D721Med (cell line): ENCODE measurements around the gene SSH2.

Experiments
- DNase-seq: peaks from one replicate; pipeline ENCODE4 v3.0.0; 2011; ENCODE audit warnings: low spot score; ENCODE audit not compliant: insufficient read length
- FAIRE-seq: peaks from 2 replicates; lab custom pipeline; 2011; peaks lifted over from hg19 to GRCh38; lab: Jason Lieb, UNC
- CTCF ChIP-seq: IDR thresholded peaks from 2 replicates; pipeline ENCODE4 v1.5.1; 2012; ENCODE audit warnings: mild to moderate bottlenecking, control low read depth; ENCODE audit not compliant: insufficient read depth; ENCODE audit errors: missing control alignments

SSH2 gene

GRCh38 chr17:29613352-29613837, 316.6 kb downstream of the SSH2 start:
- DNase-seq (no peak), FAIRE-seq (no peak)
- no peak for TF ChIP-seq CTCF

GRCh38 chr17:29612404-29613280, 317.4 kb downstream of the SSH2 start:
- FAIRE-seq (no peak), DNase-seq (no peak)
- no peak for TF ChIP-seq CTCF

- no peak for TF ChIP-seq CTCF
- FAIRE-seq (no peak), DNase-seq (no peak)
These were observed 318.0 kb downstream of the SSH2 start for GRCh38 chr17:29612094-29612403.

DNA sequence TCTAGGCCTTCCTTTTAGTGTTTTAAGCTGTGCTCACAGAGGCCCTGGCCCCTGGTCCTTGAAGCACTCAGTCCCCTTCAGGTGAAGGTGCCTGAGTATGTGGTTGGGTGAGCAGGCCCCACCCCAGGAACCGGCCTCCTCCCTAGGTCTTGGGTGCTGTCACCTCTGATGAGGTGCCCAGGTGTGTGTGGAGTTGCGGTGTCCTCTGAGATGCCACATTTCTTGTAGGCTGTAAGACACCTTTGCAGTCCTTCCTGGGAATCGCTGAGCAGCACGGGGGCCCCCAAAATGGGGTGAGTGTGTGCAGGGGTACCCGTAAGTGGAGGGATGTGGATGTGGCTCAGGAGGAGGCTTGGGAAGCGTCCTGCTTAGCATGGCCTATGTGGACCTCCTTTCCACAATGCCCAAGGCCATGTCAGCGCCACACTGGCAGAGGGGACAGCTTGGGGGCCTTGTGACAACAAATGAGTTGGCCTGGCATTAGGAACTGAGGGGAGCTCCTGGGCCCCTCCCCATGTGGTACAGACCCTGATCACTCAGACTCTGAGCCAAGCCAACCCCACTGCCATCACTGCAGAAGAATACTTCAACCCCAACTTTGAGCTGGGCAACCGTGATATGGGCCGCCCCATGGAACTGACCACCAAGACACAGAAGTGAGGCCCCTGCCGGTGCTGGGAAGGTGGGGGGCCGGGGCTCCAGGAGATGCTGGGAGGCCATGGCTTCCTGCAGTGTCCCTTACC, 318.5 kb downstream of the SSH2 start:
- TF ChIP-seq CTCF = no peak
- FAIRE-seq (no peak), DNase-seq (no peak)

- FAIRE-seq (no peak), DNase-seq (no peak)
- no peak for TF ChIP-seq CTCF
These were observed 319.6 kb downstream of the SSH2 start for GRCh38 chr17:29610395-29610794.

DNA sequence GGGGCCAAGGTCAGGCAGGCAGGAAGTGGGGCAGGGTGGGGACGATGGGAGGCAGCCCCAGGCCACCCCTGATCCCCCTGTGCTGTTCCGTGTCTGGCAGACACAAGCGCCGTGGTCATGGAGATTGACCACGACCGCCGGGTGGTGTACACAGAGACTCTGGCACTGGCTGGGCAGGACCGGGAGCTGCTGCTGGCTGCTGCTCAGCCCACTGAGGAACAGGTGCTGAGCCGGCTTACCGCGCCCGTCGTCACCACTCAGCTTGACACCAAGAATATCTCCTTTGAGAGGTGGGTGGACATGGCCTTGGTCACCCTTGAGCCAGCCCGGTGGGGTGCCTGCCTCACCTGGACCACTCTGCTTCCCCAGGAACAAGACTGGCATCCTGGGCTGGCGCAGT, 321.0 kb downstream of the SSH2 start:
- FAIRE-seq = no peak
- no peak for DNase-seq
- TF ChIP-seq CTCF = no peak
